ENCODE results near the gene TACR1.

The TACR1 gene

GRCh38 chr2:75045526-75046050 is 153.7 kb downstream of the TACR1 start:
- Histone ChIP-seq H3K36me3 (ENCODE audit: control insufficient read depth in 5 of 5, insufficient read depth in 5 of 5, low read length in 5 of 5) (no peaks in the 10 kb centered on the region), H3K4me1 (ENCODE audit: control insufficient read depth in 5 of 5, insufficient read depth in 5 of 5, low read length in 5 of 5) (peaks cover 2 to 37% (median 20%) of the 10 kb centered on the region in 5 donors), H3K9ac (ENCODE audit: low read length in 5 of 5) (no peak overlapping the region), H3K27ac (ENCODE audit: low read depth, low read length) (no peak overlapping the region), H3K9me3 (ENCODE audit: control insufficient read depth in 5 of 5, low read length in 5 of 5) (no peaks in the 10 kb centered on the region), H3K4me3 (ENCODE audit: low read depth in 1 of 5, low read length in 5 of 5) (no peak overlapping the region), H3K27me3 (ENCODE audit: control insufficient read depth in 5 of 5, insufficient read depth in 4 of 5, low read length in 5 of 5) (no peaks in the 10 kb centered on the region)

- Histone ChIP-seq H3K9me3 (ENCODE audit: control insufficient read depth in 5 of 5, low read length in 5 of 5) (no peaks in the 10 kb centered on the region), H3K27ac (ENCODE audit: low read depth, low read length) (no peak overlapping the region), H3K36me3 (ENCODE audit: control insufficient read depth in 5 of 5, insufficient read depth in 5 of 5, low read length in 5 of 5) (no peaks in the 10 kb centered on the region), H3K27me3 (ENCODE audit: control insufficient read depth in 5 of 5, insufficient read depth in 4 of 5, low read length in 5 of 5) (no peaks in the 10 kb centered on the region), H3K4me1 (ENCODE audit: control insufficient read depth in 5 of 5, insufficient read depth in 5 of 5, low read length in 5 of 5) (peaks cover 2 to 38% (median 20%) of the 10 kb centered on the region in 5 donors), H3K9ac (ENCODE audit: low read length in 5 of 5) (no peak overlapping the region), H3K4me3 (ENCODE audit: low read depth in 1 of 5, low read length in 5 of 5) (no peak overlapping the region)
Observed at GRCh38 chr2:75044291-75044690, 155.0 kb downstream of the TACR1 start.

DNA sequence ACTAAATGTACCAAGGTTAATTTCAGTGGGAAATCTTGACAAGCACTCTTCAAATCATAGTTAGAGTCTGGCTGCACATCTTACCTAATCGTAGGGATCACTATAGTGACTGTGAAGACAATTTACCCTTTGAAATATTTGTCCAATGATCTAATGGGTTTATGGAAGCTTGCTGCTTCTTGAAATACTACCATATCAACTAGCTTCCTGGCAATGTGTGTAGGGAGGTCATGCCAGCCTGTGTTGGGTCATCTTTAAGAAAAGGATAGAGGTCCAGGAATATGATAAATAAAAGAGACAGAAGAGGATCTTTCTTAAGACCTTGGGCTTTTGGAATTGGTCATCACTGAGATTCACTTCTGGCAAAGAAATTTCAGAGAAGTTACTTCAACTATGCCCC is 156.5 kb downstream of the TACR1 start:
- H3K9ac ChIP-seq (ENCODE audit: low read length in 5 of 5) = no peak overlapping the region
- H3K4me1 ChIP-seq (ENCODE audit: control insufficient read depth in 5 of 5, insufficient read depth in 5 of 5, low read length in 5 of 5) = peaks cover 2 to 33% (median 16%) of the 10 kb centered on the region in 5 donors
- H3K27me3 ChIP-seq (ENCODE audit: control insufficient read depth in 5 of 5, insufficient read depth in 4 of 5, low read length in 5 of 5) = no peaks in the 10 kb centered on the region
- no peak overlapping the region for H3K4me3 ChIP-seq (ENCODE audit: low read depth in 1 of 5, low read length in 5 of 5)
- H3K9me3 ChIP-seq (ENCODE audit: control insufficient read depth in 5 of 5, low read length in 5 of 5) = no peaks in the 10 kb centered on the region
- H3K36me3 ChIP-seq (ENCODE audit: control insufficient read depth in 5 of 5, insufficient read depth in 5 of 5, low read length in 5 of 5) = no peaks in the 10 kb centered on the region
- H3K27ac ChIP-seq (ENCODE audit: low read depth, low read length) = peak overlapping the region; percentile 42

DNA sequence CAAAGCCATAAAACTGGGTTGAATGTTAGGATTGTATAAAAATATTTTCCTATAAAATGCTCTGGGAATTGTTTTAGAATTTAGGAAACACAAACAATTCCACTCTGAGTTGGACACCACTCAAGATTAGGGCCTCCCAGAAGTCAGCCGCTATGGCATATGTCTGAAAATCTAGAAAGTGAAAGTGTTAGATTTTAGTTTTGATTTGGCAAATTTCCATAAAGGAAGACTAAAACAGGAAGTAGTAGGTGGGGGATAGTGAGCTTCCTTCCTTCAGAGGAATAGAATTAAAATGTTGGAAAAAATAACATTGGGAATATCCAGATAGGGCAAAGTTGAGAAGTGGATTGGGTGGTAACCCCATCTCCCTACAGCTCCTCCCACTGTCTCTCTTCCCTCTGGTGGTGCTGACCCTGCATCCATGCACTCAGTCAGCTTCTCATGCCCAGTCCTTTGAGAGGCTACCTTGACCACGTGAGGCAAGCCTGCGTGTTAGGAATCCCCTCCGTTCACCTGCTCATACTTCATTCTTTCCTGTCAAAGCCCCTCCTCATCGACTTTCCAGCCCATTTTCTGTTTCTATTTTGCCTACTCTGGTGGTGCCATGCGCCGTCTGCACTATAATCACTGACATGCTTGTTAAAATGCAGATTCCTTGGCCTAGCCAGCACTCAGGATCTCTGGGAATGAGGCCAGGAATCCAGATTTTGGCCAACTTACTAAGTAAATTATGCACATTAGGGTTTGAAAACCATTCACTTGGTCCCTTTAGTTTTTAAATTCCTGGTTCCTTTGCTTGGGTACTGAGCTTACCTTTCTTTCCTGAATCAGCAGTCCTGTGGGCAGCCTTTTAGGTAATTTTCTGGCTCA is 157.4 kb downstream of the TACR1 start:
- H3K27me3 ChIP-seq (ENCODE audit: control insufficient read depth in 5 of 5, insufficient read depth in 4 of 5, low read length in 5 of 5) = no peaks in the 10 kb centered on the region
- no peaks in the 10 kb centered on the region for H3K36me3 ChIP-seq (ENCODE audit: control insufficient read depth in 5 of 5, insufficient read depth in 5 of 5, low read length in 5 of 5)
- no peaks in the 10 kb centered on the region for H3K9me3 ChIP-seq (ENCODE audit: control insufficient read depth in 5 of 5, low read length in 5 of 5)
- peak overlapping the region; percentile 0 to 34 (median 25) for H3K4me3 ChIP-seq (ENCODE audit: low read depth in 1 of 5, low read length in 5 of 5)
- peaks cover 2 to 30% (median 12%) of the 10 kb centered on the region in 5 donors for H3K4me1 ChIP-seq (ENCODE audit: control insufficient read depth in 5 of 5, insufficient read depth in 5 of 5, low read length in 5 of 5)
- peak overlapping the region; percentile 42 for H3K27ac ChIP-seq (ENCODE audit: low read depth, low read length)
- peak overlapping the region in 1 of 5 donors; percentile 19 for H3K9ac ChIP-seq (ENCODE audit: low read length in 5 of 5)

DNA sequence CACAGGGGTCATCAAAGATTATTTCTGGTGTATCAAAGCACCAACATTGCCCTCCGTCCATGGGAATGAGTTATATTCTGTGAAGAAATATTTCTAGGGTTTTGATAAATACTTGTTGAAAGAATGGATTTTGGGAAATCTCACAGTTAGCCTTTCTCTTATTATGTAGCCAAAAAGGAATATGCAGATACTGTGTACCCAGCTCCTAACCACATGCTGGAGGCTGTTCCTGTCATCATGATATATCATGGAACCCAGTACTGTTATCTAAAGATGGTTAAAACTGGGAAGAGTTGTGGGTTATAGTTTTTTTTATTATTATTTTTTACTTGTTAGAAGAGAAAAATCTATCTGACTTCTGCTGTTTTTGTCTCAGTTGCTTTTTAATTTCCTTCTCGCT is 158.1 kb downstream of the TACR1 start:
- Histone ChIP-seq H3K27ac (ENCODE audit: low read depth, low read length) (peak overlapping the region; percentile 42), H3K36me3 (ENCODE audit: control insufficient read depth in 5 of 5, insufficient read depth in 5 of 5, low read length in 5 of 5) (no peaks in the 10 kb centered on the region), H3K27me3 (ENCODE audit: control insufficient read depth in 5 of 5, insufficient read depth in 4 of 5, low read length in 5 of 5) (no peaks in the 10 kb centered on the region), H3K4me3 (ENCODE audit: low read depth in 1 of 5, low read length in 5 of 5) (no peak overlapping the region), H3K9ac (ENCODE audit: low read length in 5 of 5) (peak overlapping the region in 1 of 5 donors; percentile 19), H3K9me3 (ENCODE audit: control insufficient read depth in 5 of 5, low read length in 5 of 5) (no peaks in the 10 kb centered on the region), H3K4me1 (ENCODE audit: control insufficient read depth in 5 of 5, insufficient read depth in 5 of 5, low read length in 5 of 5) (peaks cover 2 to 33% (median 14%) of the 10 kb centered on the region in 5 donors)

DNA sequence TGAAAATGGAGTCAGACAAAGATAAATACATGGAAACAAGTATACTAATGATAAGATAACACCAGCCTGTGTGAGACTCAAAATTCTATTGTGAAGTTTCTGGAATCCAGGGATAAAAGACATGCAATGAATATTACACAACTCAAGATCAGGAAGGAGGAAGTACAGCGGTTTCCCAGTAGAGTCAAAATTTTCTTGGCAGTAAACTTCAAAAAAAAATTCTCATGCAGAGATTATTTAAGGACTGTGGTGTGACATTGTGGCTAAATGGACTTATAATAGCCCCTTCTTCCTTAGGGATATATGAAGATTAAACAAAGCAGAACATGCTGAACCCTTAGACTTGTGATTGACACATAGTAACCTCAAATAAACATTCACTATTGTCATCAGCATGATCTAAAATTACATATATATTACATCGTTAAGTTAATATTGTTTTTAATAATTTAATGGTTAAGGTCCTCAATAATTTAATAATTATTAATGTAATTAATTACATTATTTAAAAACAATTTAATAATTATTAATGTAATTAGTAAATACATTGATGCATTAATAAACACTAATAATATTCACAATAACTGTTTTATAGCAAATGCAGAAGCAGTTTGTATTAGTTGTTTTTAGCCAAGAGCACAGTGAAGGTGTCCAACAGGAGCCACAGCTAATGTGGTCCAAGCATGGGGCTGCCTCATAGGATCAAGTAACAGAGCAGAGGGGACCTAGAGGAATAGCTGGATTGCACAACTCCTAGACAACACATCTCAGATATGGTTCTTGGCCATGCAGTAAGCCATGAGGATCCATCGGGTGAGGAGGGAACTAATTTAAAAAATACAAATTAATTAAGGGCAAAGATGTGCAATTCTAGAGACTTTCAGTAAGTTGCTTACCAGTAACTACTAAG is 163.6 kb downstream of the TACR1 start:
- Histone ChIP-seq H3K36me3 (ENCODE audit: control insufficient read depth in 5 of 5, insufficient read depth in 5 of 5, low read length in 5 of 5) (no peaks in the 10 kb centered on the region), H3K27ac (ENCODE audit: low read depth, low read length) (peak overlapping the region; percentile 71), H3K9ac (ENCODE audit: low read length in 5 of 5) (no peak overlapping the region), H3K9me3 (ENCODE audit: control insufficient read depth in 5 of 5, low read length in 5 of 5) (no peaks in the 10 kb centered on the region), H3K4me3 (ENCODE audit: low read depth in 1 of 5, low read length in 5 of 5) (no peak overlapping the region), H3K4me1 (ENCODE audit: control insufficient read depth in 5 of 5, insufficient read depth in 5 of 5, low read length in 5 of 5) (peaks cover 0 to 18% (median 12%) of the 10 kb centered on the region in 5 donors), H3K27me3 (ENCODE audit: control insufficient read depth in 5 of 5, insufficient read depth in 4 of 5, low read length in 5 of 5) (no peaks in the 10 kb centered on the region)

GRCh38 chr2:75033516-75033915 is 165.8 kb downstream of the TACR1 start:
- Histone ChIP-seq H3K4me1 (ENCODE audit: control insufficient read depth in 5 of 5, insufficient read depth in 5 of 5, low read length in 5 of 5) (peaks cover 0 to 21% (median 12%) of the 10 kb centered on the region in 5 donors), H3K9ac (ENCODE audit: low read length in 5 of 5) (no peak overlapping the region), H3K9me3 (ENCODE audit: control insufficient read depth in 5 of 5, low read length in 5 of 5) (no peaks in the 10 kb centered on the region), H3K27ac (ENCODE audit: low read depth, low read length) (no peak overlapping the region), H3K27me3 (ENCODE audit: control insufficient read depth in 5 of 5, insufficient read depth in 4 of 5, low read length in 5 of 5) (no peaks in the 10 kb centered on the region), H3K36me3 (ENCODE audit: control insufficient read depth in 5 of 5, insufficient read depth in 5 of 5, low read length in 5 of 5) (no peaks in the 10 kb centered on the region), H3K4me3 (ENCODE audit: low read depth in 1 of 5, low read length in 5 of 5) (no peak overlapping the region)

GRCh38 chr2:75031906-75032803 is 167.2 kb downstream of the TACR1 start:
- Histone ChIP-seq H3K4me1 (ENCODE audit: control insufficient read depth in 5 of 5, insufficient read depth in 5 of 5, low read length in 5 of 5) (peaks cover 0 to 21% (median 12%) of the 10 kb centered on the region in 5 donors), H3K36me3 (ENCODE audit: control insufficient read depth in 5 of 5, insufficient read depth in 5 of 5, low read length in 5 of 5) (no peaks in the 10 kb centered on the region), H3K27me3 (ENCODE audit: control insufficient read depth in 5 of 5, insufficient read depth in 4 of 5, low read length in 5 of 5) (no peaks in the 10 kb centered on the region), H3K4me3 (ENCODE audit: low read depth in 1 of 5, low read length in 5 of 5) (no peak overlapping the region), H3K9ac (ENCODE audit: low read length in 5 of 5) (no peak overlapping the region), H3K9me3 (ENCODE audit: control insufficient read depth in 5 of 5, low read length in 5 of 5) (no peaks in the 10 kb centered on the region), H3K27ac (ENCODE audit: low read depth, low read length) (no peak overlapping the region)

DNA sequence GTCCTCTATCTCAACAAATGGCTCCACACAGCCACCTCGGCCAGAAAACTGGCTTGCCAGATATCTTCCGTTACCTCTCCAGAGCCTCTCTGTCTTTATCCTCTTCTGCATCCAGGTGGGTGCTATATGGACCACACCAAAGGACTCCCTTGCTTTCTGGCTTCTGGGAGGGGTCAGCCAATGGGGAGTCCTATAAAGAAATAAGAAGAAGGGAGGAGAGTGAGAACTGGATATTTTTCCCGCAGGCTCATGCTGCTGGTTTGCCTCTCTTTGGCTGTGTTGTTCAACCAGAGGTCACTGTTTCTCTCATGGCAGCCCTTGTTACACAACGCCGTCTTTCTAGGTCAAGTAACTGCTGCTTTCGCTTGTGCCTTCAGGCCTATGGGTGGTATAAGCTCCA is 168.1 kb downstream of the TACR1 start:
- no peak overlapping the region for H3K9ac ChIP-seq (ENCODE audit: low read length in 5 of 5)
- no peaks in the 10 kb centered on the region for H3K27me3 ChIP-seq (ENCODE audit: control insufficient read depth in 5 of 5, insufficient read depth in 4 of 5, low read length in 5 of 5)
- no peaks in the 10 kb centered on the region for H3K9me3 ChIP-seq (ENCODE audit: control insufficient read depth in 5 of 5, low read length in 5 of 5)
- no peaks in the 10 kb centered on the region for H3K36me3 ChIP-seq (ENCODE audit: control insufficient read depth in 5 of 5, insufficient read depth in 5 of 5, low read length in 5 of 5)
- H3K27ac ChIP-seq (ENCODE audit: low read depth, low read length) = no peak overlapping the region
- no peak overlapping the region for H3K4me3 ChIP-seq (ENCODE audit: low read depth in 1 of 5, low read length in 5 of 5)
- H3K4me1 ChIP-seq (ENCODE audit: control insufficient read depth in 5 of 5, insufficient read depth in 5 of 5, low read length in 5 of 5) = peaks cover 0 to 18% (median 11%) of the 10 kb centered on the region in 5 donors
